Measurements from ENCODE around the gene MTHFD1. TPM values are rescaled to one million over a fixed set of nuclear protein-coding genes. Genes with fewer than 3 reads are reported as not detected.

MTHFD1 gene
- total and polyA plus RNA-seq, 4 experiments from 2014 or later, result 27.9 to 48.3 (median 36.0) TPM

DNA sequence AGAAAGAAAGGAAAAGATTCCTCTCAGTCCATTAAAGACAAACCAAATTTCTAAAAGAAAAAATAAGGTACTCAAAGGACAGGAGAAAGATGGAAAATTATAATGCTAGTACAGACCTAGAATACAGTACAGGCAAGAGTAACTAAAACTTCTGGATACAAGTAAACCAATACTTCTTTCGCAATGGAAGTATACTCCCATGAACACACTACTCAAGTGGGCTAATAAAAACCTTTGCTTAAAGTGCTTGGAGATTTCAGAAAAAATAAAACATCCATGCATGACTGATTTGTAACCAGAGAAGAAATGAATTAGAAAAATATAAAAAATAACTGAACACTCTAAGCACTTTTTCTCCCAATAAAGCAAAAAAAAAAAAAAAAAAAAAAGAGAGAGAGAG is 111.9 kb downstream of the MTHFD1 start:
- peaks cover 0 to 3% (median 0%) of the 10 kb centered on the region in 8 donors for H3K9me3 Mint-ChIP-seq
- Histone ChIP-seq H3K27me3 (ENCODE audit: insufficient read depth, low read length) (no peaks in the 10 kb centered on the region), H3K36me3 (ENCODE audit: insufficient read depth, low read length) (peaks cover 7% of the 10 kb centered on the region), H3K4me3 (ENCODE audit: low read length in 2 of 2) (no peak overlapping the region), H3K27ac (ENCODE audit: low read depth, low read length) (peak overlapping the region; percentile 100), H3K9me3 (ENCODE audit: control insufficient read depth in 1 of 2, low read length in 2 of 2) (no peaks in the 10 kb centered on the region), H3K4me1 (ENCODE audit: insufficient read depth, low read length) (peaks cover 57% of the 10 kb centered on the region)
- peaks cover 0 to 2% of the 10 kb centered on the region in 2 donors for H3K27me3 Mint-ChIP-seq
- POLR2A ChIA-PET (ENCODE audit: partially characterized antibody), result interaction anchor here (3.5 to 12.6 kb wide), 3 partner anchors 11 to 112 kb away, joined by 44 to 318 read pairs (median 47); partner anchors contain the start of gene MTHFD1
- intact Hi-C loops (cut with micrococcal nuclease), result no loop called here
- H3K4me1 Mint-ChIP-seq, result peaks cover 26 to 79% (median 39%) of the 10 kb centered on the region in 4 donors
- DNase-seq, result no peak
- H3K4me3 Mint-ChIP-seq, result peak overlapping the region; percentile 79 to 100 (median 96)
- H3K36me3 Mint-ChIP-seq, result peaks cover 14 to 48% of the 10 kb centered on the region in 2 donors
- H3K27ac Mint-ChIP-seq, result peak overlapping the region; percentile 82 to 100 (median 97)
- CTCF ChIA-PET (ENCODE audit: partially characterized antibody), result interaction anchor here (3.4 kb wide), 1 partner anchor 10 kb away, joined by 24 read pairs; no protein-coding TSS in a partner anchor

DNA sequence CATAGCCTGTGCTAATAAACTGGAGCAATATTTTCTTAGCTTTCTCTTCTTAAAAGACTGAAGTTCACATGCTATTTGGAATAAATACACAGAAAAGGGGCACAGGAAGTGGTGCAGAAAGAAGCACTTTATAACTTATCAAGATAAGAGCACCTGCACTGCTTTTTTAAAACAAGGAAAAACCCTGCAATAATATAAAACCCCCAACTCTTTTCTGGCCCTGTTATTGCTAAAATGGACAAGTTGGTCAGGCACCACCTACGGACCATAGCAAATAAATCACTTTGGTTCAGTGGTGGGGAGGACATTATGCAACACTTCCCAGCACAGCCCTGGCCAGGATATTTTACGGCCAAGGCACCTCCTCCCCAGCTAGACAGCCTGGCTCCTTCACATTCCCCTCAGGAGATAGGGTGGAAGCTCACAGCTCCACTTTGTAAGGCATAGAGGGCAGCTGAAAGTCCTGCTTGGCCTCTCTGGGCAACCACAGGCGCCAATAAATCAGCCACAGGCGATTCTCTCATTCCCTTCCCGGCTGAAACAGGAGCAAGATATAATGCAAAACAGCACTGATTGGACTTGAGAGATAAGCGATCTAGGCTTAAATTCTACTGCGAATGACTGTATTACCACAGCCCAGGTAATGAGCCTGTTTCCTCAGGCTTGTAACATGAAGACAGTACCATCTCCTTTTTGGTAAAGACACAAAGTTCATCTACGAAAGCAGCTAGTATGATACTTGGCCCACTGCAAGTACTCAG is 113.4 kb downstream of the MTHFD1 start:
- DNase-seq, result peak; percentile 44 to 62 (median 48)
- peaks cover 0 to 2% of the 10 kb centered on the region in 2 donors for H3K27me3 Mint-ChIP-seq
- Histone ChIP-seq H3K36me3 (ENCODE audit: insufficient read depth, low read length) (peaks cover 7% of the 10 kb centered on the region), H3K27ac (ENCODE audit: low read depth, low read length) (peak overlapping the region; percentile 100), H3K4me3 (ENCODE audit: low read length in 2 of 2) (peak overlapping the region; percentile 47 to 77), H3K4me1 (ENCODE audit: insufficient read depth, low read length) (peaks cover 55% of the 10 kb centered on the region), H3K27me3 (ENCODE audit: insufficient read depth, low read length) (no peaks in the 10 kb centered on the region), H3K9me3 (ENCODE audit: control insufficient read depth in 1 of 2, low read length in 2 of 2) (no peaks in the 10 kb centered on the region)
- peaks cover 27 to 79% (median 37%) of the 10 kb centered on the region in 4 donors for H3K4me1 Mint-ChIP-seq
- peak overlapping the region; percentile 94 to 100 (median 98) for H3K4me3 Mint-ChIP-seq
- peak overlapping the region; percentile 94 to 100 (median 99) for H3K27ac Mint-ChIP-seq
- H3K36me3 Mint-ChIP-seq, result peaks cover 10 to 50% of the 10 kb centered on the region in 2 donors
- H3K9me3 Mint-ChIP-seq, result peaks cover 0 to 3% (median 0%) of the 10 kb centered on the region in 8 donors
- CTCF ChIA-PET (ENCODE audit: partially characterized antibody), result interaction anchor here (1.1 to 5.3 kb wide), 8 partner anchors 9 to 71 kb away, joined by 3 to 28 read pairs (median 10); no protein-coding TSS in a partner anchor
- intact Hi-C loops (cut with micrococcal nuclease), result loop anchor here (2.0 kb wide), 4 partner anchors 23 to 649 kb away; partner anchors contain the start of gene SYNE2
- POLR2A ChIA-PET (ENCODE audit: partially characterized antibody), result interaction anchor here (0.9 to 12.6 kb wide), 15 partner anchors 10 to 851 kb away, joined by 3 to 318 read pairs (median 6); partner anchors contain the start of genes AKAP5, CHURC1, HSPA2 and MTHFD1

DNA sequence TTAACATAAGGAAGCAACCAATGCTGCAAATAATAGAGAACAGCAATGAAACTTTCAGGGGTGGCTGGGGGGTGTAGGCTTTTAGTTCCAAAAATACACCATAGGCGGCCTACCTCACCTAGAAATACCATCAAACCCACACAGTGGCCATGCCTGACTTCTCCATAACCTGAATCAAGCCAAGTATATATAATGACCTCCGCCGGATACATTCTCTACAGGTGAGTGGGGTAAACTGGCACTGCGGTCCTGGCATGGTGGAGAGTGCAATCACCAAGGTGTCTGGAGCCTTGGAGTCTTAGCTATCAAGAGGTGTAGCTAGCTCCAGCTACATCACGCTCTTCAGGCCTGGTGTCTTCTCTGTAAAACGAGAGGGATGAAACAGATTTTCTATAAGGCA is 114.3 kb downstream of the MTHFD1 start:
- Histone ChIP-seq H3K4me3 (ENCODE audit: low read length in 2 of 2) (peak overlapping the region; percentile 47 to 77), H3K9me3 (ENCODE audit: control insufficient read depth in 1 of 2, low read length in 2 of 2) (no peaks in the 10 kb centered on the region), H3K36me3 (ENCODE audit: insufficient read depth, low read length) (peaks cover 7% of the 10 kb centered on the region), H3K27ac (ENCODE audit: low read depth, low read length) (peak overlapping the region; percentile 100), H3K4me1 (ENCODE audit: insufficient read depth, low read length) (peaks cover 55% of the 10 kb centered on the region), H3K27me3 (ENCODE audit: insufficient read depth, low read length) (no peaks in the 10 kb centered on the region)
- peaks cover 27 to 79% (median 36%) of the 10 kb centered on the region in 4 donors for H3K4me1 Mint-ChIP-seq
- ChIA-PET POLR2A (ENCODE audit: partially characterized antibody) (interaction anchor here (0.9 to 12.6 kb wide), 16 partner anchors 9 to 852 kb away, joined by 3 to 318 read pairs (median 5); partner anchors contain the start of genes AKAP5, CHURC1, HSPA2 and MTHFD1), CTCF (ENCODE audit: partially characterized antibody) (interaction anchor here (1.1 to 5.3 kb wide), 9 partner anchors 8 to 74 kb away, joined by 4 to 28 read pairs (median 8); no protein-coding TSS in a partner anchor)
- peaks cover 0 to 2% of the 10 kb centered on the region in 2 donors for H3K27me3 Mint-ChIP-seq
- peaks cover 6 to 47% of the 10 kb centered on the region in 2 donors for H3K36me3 Mint-ChIP-seq
- DNase-seq, result peak; percentile 28 to 63 (median 32)
- peaks cover 0 to 3% (median 0%) of the 10 kb centered on the region in 8 donors for H3K9me3 Mint-ChIP-seq
- H3K27ac Mint-ChIP-seq, result peak overlapping the region; percentile 94 to 100 (median 99)
- intact Hi-C loops (cut with micrococcal nuclease), result loop anchor here (2.0 kb wide), 4 partner anchors 24 to 650 kb away; partner anchors contain the start of gene SYNE2
- H3K4me3 Mint-ChIP-seq, result peak overlapping the region; percentile 94 to 100 (median 98)

DNA sequence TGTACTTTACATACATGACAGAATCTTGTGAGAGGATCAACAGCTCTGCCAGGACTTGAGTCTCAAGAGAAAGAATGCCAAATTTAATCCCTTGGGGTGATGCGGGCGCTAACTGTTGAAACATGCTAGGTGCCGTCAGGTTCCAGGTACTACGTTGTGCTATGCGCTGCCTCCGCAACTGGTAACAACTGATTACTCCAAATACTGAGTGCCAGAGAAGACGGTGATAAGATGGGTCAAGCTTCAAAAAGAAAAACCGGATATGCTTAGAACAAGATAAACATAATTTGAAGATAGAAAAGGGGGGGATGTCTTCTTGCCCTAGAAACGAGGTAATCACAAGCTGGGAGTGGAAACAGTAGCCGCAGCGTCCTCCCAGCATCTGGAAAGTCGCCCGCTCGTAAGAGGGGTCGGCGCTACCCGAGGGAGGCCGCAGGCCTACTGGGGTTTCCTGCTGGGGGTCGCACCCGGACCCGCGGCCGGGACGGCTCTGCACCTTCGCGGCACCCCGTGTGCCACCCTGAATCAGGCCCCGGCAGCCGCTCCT is 114.8 kb downstream of the MTHFD1 start:
- DNase-seq, result peak in 2 of 5 donors; percentile 55 to 62
- H3K27me3 Mint-ChIP-seq, result peaks cover 0 to 2% of the 10 kb centered on the region in 2 donors
- ChIA-PET POLR2A (ENCODE audit: partially characterized antibody) (interaction anchor here (0.6 to 12.6 kb wide), 19 partner anchors 8 to 909 kb away, joined by 3 to 318 read pairs (median 4); partner anchors contain the start of genes AKAP5, HSPA2 and MTHFD1), CTCF (ENCODE audit: partially characterized antibody) (interaction anchor here (1.1 to 5.3 kb wide), 9 partner anchors 7 to 75 kb away, joined by 4 to 28 read pairs (median 8); no protein-coding TSS in a partner anchor)
- Histone ChIP-seq H3K27me3 (ENCODE audit: insufficient read depth, low read length) (no peaks in the 10 kb centered on the region), H3K4me3 (ENCODE audit: low read length in 2 of 2) (peak overlapping the region; percentile 47 to 77), H3K9me3 (ENCODE audit: control insufficient read depth in 1 of 2, low read length in 2 of 2) (no peaks in the 10 kb centered on the region), H3K4me1 (ENCODE audit: insufficient read depth, low read length) (peaks cover 55% of the 10 kb centered on the region), H3K27ac (ENCODE audit: low read depth, low read length) (peak overlapping the region; percentile 100), H3K36me3 (ENCODE audit: insufficient read depth, low read length) (peaks cover 2% of the 10 kb centered on the region)
- intact Hi-C loops (cut with micrococcal nuclease), result loop anchor here (1.0 to 2.0 kb wide), 5 partner anchors 8 to 650 kb away; partner anchors contain the start of gene SYNE2
- peaks cover 29 to 79% (median 37%) of the 10 kb centered on the region in 4 donors for H3K4me1 Mint-ChIP-seq
- peaks cover 0 to 3% (median 0%) of the 10 kb centered on the region in 8 donors for H3K9me3 Mint-ChIP-seq
- peak overlapping the region; percentile 94 to 100 (median 99) for H3K27ac Mint-ChIP-seq
- peaks cover 1 to 43% of the 10 kb centered on the region in 2 donors for H3K36me3 Mint-ChIP-seq
- peak overlapping the region; percentile 94 to 100 (median 98) for H3K4me3 Mint-ChIP-seq

DNA sequence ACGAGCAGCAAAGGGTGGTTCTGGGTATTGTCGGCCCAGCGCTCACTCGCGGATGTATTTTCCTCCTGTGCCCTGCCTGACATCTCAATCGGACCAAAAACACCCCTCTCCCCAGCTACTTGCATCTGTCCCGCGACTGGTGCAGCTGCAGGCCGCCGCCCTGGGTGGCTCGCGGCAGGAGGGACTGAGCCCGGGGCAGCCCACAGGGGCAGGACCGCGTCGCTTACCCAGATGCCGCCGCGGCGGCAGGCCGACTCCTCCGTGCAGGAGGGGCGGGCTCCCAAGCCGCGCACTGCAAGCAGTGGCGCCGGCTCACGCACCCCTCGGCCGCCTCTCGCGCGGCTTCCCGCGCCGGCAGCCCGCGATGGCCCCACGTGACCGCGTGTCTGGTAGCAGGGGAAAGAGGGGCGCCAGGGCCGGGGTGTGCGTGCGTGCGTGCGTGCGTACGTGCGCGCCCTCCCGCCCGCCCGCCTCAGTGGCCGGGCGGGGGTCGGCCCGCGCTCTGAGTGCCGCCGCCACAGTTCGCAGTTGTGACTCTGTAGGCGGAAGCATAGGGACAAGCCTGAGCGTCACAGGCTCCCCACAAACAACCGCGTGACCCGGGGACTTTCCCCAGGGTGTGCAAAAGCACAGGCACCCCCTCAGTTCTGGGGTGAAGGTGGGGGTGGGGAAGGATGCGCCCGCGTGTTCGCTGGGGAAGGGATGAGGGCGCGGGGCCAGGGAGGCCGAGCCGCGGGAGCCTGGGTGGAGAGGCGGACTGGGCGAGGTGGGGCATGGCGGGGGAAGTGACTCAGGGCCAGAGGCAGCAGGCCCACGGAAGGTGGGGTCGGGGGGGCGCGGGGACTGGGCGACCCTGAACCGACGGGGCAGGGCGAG is 115.5 kb downstream of the MTHFD1 start, which contains the start of gene ZBTB25:
Gene ZBTB25 (minus strand): TSS at position 405 of the 876 bp plus-strand sequence. CDS start 13,305 bp downstream, outside the sequence.
- peak; percentile 97 to 100 (median 98) for DNase-seq
- peak within 1 kb of the TSS; percentile 99 to 100 (median 100) for H3K27ac Mint-ChIP-seq
- no peaks in the 10 kb centered on the region for H3K27me3 ChIP-seq (ENCODE audit: insufficient read depth, low read length)
- intact Hi-C loops (cut with micrococcal nuclease), result loop anchor here (1.0 to 2.0 kb wide), 6 partner anchors 8 to 651 kb away; partner anchors contain the start of genes CHURC1 and SYNE2
- no peaks in the 10 kb centered on the region for H3K9me3 ChIP-seq (ENCODE audit: control insufficient read depth in 1 of 2, low read length in 2 of 2)
- POLR2A ChIA-PET (ENCODE audit: partially characterized antibody), result interaction anchor here (0.6 to 12.6 kb wide), 31 partner anchors 8 to 908 kb away, joined by 3 to 318 read pairs (median 5); partner anchors contain the start of genes AKAP5, HSPA2, MTHFD1 and SPTB
- CTCF ChIA-PET (ENCODE audit: partially characterized antibody), result interaction anchor here (1.1 to 5.3 kb wide), 7 partner anchors 7 to 75 kb away, joined by 4 to 28 read pairs (median 8); no protein-coding TSS in a partner anchor
- H3K9me3 Mint-ChIP-seq, result peaks cover 0 to 3% (median 0%) of the 10 kb centered on the region in 8 donors
- H3K27me3 Mint-ChIP-seq, result peaks cover 0 to 2% of the 10 kb centered on the region in 2 donors
- no peaks in the 10 kb centered on the region for H3K36me3 ChIP-seq (ENCODE audit: insufficient read depth, low read length)
- H3K4me3 Mint-ChIP-seq, result peak within 1 kb of the TSS; percentile 96 to 100 (median 98)
- H3K27ac ChIP-seq (ENCODE audit: low read depth, low read length), result peak within 1 kb of the TSS; percentile 100
- H3K36me3 Mint-ChIP-seq, result peaks cover 0 to 41% of the 10 kb centered on the region in 2 donors
- H3K4me3 ChIP-seq (ENCODE audit: low read length in 2 of 2), result peak within 1 kb of the TSS; percentile 78 to 87
- peaks cover 33 to 84% (median 42%) of the 10 kb centered on the region in 4 donors for H3K4me1 Mint-ChIP-seq
- H3K4me1 ChIP-seq (ENCODE audit: insufficient read depth, low read length), result peaks cover 59% of the 10 kb centered on the region

Data from CD4-positive, alpha-beta memory T cell (primary cell).